ENCODE data around the gene ATXN7. TPM values are rescaled to one million over a fixed set of nuclear protein-coding genes. Genes with fewer than 3 reads are reported as not detected.

ATXN7 gene
- total and polyA plus RNA-seq, 10 of the 15 experiments (the other 5 are each of a cell fraction or from before 2014, with no cell fraction given): 0.83 to 24.6 (median 8.5) TPM

DNA sequence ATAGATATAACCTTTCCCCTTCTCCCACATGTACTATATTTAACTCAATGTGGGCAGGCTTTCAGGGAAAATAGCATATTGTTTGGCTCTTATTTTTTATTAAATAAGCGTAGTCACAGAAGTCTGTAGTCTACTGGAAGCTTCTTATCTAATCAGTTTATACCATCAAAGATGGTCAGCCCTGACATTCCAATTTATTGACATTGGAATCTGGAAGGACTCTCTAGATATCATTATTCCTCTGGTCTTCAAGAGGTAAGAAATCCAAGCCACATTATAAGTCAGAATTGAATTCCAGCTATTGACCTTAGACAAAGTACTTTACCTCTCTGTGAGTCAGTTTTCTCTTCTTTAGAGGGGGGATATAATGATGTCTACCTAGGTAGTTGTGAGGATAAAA, 87.0 kb downstream of the ATXN7 start (continued):
- TF ChIP-seq, protein P1, sequence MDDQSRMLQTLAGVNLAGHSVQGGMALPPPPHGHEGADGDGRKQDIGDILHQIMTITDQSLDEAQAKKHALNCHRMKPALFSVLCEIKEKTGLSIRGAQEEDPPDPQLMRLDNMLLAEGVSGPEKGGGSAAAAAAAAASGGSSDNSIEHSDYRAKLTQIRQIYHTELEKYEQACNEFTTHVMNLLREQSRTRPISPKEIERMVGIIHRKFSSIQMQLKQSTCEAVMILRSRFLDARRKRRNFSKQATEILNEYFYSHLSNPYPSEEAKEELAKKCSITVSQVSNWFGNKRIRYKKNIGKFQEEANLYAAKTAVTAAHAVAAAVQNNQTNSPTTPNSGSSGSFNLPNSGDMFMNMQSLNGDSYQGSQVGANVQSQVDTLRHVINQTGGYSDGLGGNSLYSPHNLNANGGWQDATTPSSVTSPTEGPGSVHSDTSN (IDR thresholded peaks at IDR 0.05; ENCODE audit: insufficient replicate concordance, low read depth, low read length): no peak

DNA sequence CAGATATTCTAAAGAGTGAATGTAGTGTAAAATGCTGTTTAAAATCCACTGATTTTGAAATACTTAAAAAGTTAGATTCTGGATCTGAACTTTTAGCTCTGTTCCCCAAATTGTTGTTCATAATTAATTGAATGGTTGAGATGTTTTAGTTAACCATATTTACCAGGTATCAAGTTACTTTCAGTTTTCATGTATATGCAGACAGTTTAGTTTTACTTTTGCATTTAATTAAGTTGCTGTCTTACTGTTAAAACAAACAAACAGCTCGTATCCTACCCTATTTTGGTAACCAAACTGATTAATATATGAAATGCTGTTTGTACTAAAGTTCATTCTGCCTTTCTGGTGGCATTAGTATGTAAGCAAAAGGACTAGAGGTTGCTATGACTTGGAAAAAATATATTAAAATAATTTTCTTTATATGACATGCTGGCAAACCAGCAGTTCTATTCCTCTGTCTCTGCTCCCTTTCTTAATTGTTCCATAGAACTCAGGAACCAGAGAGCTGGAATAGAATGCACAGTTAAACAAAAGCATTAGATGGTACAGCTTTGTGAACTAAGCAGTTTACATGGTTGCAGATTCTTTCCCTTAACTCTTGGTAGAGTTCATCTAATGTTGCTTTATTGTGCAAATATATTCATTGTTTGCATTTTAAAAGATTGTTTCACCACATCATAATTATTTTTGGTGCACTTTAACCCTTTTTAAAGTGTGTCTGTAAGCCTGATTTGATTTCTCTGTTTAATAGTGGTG, 88.0 kb downstream of the ATXN7 start:
- ChIA-PET POLR2A (interaction anchor here (1.1 to 1.2 kb wide), 2 partner anchors 9 to 10 kb away, joined by 3 to 4 read pairs; no protein-coding TSS in a partner anchor), SMC1A (ENCODE audit: uncharacterized antibody, unreplicated experiment) (interaction anchor here (0.9 to 3.5 kb wide), 9 partner anchors 9 to 81 kb away, joined by 3 to 32 read pairs (median 4); no protein-coding TSS in a partner anchor), RAD21 (ENCODE audit: unreplicated experiment) (interaction anchor here (0.9 to 1.9 kb wide), 5 partner anchors 9 to 24 kb away, joined by 3 to 5 read pairs (median 3); no protein-coding TSS in a partner anchor), CTCF (interaction anchor here (0.8 to 2.0 kb wide), 8 partner anchors 9 to 555 kb away, joined by 3 to 18 read pairs (median 4); partner anchors contain the start of gene PSMD6)
- intact Hi-C loops (cut with micrococcal nuclease; ENCODE audit: unreplicated experiment) (no loop called here), in situ Hi-C loops (cut with MboI) (no loop called here)
- H3K27ac ChIP-seq (ENCODE audit: control insufficient read depth, insufficient read depth): peak overlapping the region; percentile 10; the same call in 1 of the 2 replicates
- no TSS peak for BruUV-seq (replicated peaks)
- peak overlapping the region; percentile 39; the same call in 1 of the 2 replicates for H3K4me2 ChIP-seq (ENCODE audit: control insufficient read depth, insufficient read depth)
- H3K36me3 ChIP-seq (ENCODE audit: control insufficient read depth in 2 of 2, insufficient read depth in 2 of 2, low read length in 1 of 2): peaks cover 3 to 6% of the 10 kb centered on the region in 2 experiments
- no peak overlapping the region for H3K9ac ChIP-seq (ENCODE audit: control insufficient read depth, insufficient read depth, low read length)
- H3K4me1 ChIP-seq (ENCODE audit: control insufficient read depth, insufficient read depth, low read length): peaks cover 7% of the 10 kb centered on the region
- no peaks in the 10 kb centered on the region for H4K20me1 ChIP-seq (ENCODE audit: control insufficient read depth, insufficient read depth)
- no peaks in the 10 kb centered on the region for H3K27me3 ChIP-seq (replicated peaks in 1 of 2; ENCODE audit: control insufficient read depth in 2 of 2, insufficient read depth in 2 of 2, low read length in 1 of 2)
- TF ChIP-seq, protein P2, sequence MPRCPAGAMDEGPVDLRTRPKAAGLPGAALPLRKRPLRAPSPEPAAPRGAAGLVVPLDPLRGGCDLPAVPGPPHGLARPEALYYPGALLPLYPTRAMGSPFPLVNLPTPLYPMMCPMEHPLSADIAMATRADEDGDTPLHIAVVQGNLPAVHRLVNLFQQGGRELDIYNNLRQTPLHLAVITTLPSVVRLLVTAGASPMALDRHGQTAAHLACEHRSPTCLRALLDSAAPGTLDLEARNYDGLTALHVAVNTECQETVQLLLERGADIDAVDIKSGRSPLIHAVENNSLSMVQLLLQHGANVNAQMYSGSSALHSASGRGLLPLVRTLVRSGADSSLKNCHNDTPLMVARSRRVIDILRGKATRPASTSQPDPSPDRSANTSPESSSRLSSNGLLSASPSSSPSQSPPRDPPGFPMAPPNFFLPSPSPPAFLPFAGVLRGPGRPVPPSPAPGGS (IDR thresholded peaks at IDR 0.05; ENCODE audit: borderline replicate concordance, insufficient read depth, low read depth, low read length, poor library complexity, severe bottlenecking): no peak
- TF ChIP-seq MTA2 (IDR thresholded peaks at IDR 0.05; ENCODE audit: low read depth) (peak; percentile 23; the same call in 1 of the 2 replicates), SREBF2 (IDR thresholded peaks at IDR 0.05; ENCODE audit: low read length) (no peak)
- TF ChIP-seq, protein P3, sequence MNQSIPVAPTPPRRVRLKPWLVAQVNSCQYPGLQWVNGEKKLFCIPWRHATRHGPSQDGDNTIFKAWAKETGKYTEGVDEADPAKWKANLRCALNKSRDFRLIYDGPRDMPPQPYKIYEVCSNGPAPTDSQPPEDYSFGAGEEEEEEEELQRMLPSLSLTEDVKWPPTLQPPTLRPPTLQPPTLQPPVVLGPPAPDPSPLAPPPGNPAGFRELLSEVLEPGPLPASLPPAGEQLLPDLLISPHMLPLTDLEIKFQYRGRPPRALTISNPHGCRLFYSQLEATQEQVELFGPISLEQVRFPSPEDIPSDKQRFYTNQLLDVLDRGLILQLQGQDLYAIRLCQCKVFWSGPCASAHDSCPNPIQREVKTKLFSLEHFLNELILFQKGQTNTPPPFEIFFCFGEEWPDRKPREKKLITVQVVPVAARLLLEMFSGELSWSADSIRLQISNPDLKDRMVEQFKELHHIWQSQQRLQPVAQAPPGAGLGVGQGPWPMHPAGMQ (IDR thresholded peaks at IDR 0.05; ENCODE audit: borderline replicate concordance): no peak
- peak; percentile 73 for ATAC-seq
- no peak overlapping the region for H2AFZ ChIP-seq (ENCODE audit: control insufficient read depth, low read depth, low read length)
- no peak for DNase-seq (ENCODE audit: low read depth, low spot score)
- no peaks in the 10 kb centered on the region; the same call in none of the 2 replicates for H3K79me2 ChIP-seq (ENCODE audit: control insufficient read depth, insufficient read depth, low read length)
- H3K4me3 ChIP-seq: peak overlapping the region; percentile 6; the same call in 1 of the 2 replicates
- 0% methylated on average over 1 of the region's 1 CpG for WGBS (ENCODE audit: insufficient coverage, insufficient replicate concordance, low lambda C conversion rate, missing lambda C conversion rate)
- H3K9me3 ChIP-seq (replicated peaks; ENCODE audit: control insufficient read depth, insufficient read depth, low read length): no peaks in the 10 kb centered on the region
- FAIRE-seq: peak; percentile 91

Measured in GM12878 (cell line).